Activated CD8-positive, alpha-beta T cell treated with anti-CD3 and anti-CD28 coated beads for 36 hours (primary cell): Measurements from ENCODE around the gene SMAD4. TPM values are rescaled to one million over a fixed set of nuclear protein-coding genes. Genes with fewer than 3 reads are reported as not detected.

Source experiments
- ATAC-seq: fragments of 200-7000 bp; cut with Tn5 transposase; one replicate; pipeline ENCODE4 v1.10.0; 2021; ENCODE audit warnings: mild to moderate bottlenecking, moderate library complexity
- CTCF ChIA-PET: fragments of 350-600 bp; sonication (Branson Sonifier 250); formaldehyde crosslinking; loops from one replicate; lab custom pipeline; 2021; ENCODE audit warnings: antibody characterized with exemption; lab: Charles Lee
- POLR2A ChIA-PET: fragments of 350-600 bp; sonication (Branson Sonifier 250); formaldehyde crosslinking; loops from one replicate; lab custom pipeline; 2021; ENCODE audit warnings: antibody characterized with exemption; lab: Charles Lee
- DNase-seq: peaks from one replicate; pipeline ENCODE4 v3.0.0-alpha.2; 2020
- H3K27ac Mint-ChIP-seq: one replicate; pipeline ENCODE4 v1.8.0; 2021; ENCODE audit warnings: mild to moderate bottlenecking, mixed read lengths
- H3K27me3 Mint-ChIP-seq: one replicate; pipeline ENCODE4 v1.8.0; 2021; ENCODE audit warnings: mixed read lengths
- H3K36me3 Mint-ChIP-seq: one replicate; pipeline ENCODE4 v1.8.0; 2021; ENCODE audit warnings: low read depth, mixed read lengths
- H3K4me1 Mint-ChIP-seq: one replicate; pipeline ENCODE4 v1.8.0; 2021; ENCODE audit warnings: low read depth, mixed read lengths
- H3K4me3 Mint-ChIP-seq: one replicate; pipeline ENCODE4 v1.8.0; 2021; ENCODE audit warnings: mild to moderate bottlenecking, moderate library complexity, mixed read lengths
- H3K9me3 Mint-ChIP-seq: one replicate; pipeline ENCODE4 v1.8.0; 2021; ENCODE audit warnings: mixed read lengths
- intact Hi-C: fragments of 100-400 bp; cut with micrococcal nuclease; formaldehyde crosslinking; loops from one replicate; pipeline ENCODE4 v1.10.0; 2022
- total RNA-seq, 2 experiments: library from RNA; stranded (reverse); gene quantifications; one replicate each; pipeline ENCODE4 v1.2.3, GENCODE V29; 2021
- TF ChIP-seq, protein P1 (sequence below): fragments of 200-600 bp; IDR thresholded peaks from one replicate; pipeline ENCODE4 v1.8.0; 2022; ENCODE audit warnings: antibody characterized with exemption, mild to moderate bottlenecking

SMAD4 gene
- total RNA-seq, 2 experiments from 2014 or later: 68.1 to 71.2 TPM

DNA sequence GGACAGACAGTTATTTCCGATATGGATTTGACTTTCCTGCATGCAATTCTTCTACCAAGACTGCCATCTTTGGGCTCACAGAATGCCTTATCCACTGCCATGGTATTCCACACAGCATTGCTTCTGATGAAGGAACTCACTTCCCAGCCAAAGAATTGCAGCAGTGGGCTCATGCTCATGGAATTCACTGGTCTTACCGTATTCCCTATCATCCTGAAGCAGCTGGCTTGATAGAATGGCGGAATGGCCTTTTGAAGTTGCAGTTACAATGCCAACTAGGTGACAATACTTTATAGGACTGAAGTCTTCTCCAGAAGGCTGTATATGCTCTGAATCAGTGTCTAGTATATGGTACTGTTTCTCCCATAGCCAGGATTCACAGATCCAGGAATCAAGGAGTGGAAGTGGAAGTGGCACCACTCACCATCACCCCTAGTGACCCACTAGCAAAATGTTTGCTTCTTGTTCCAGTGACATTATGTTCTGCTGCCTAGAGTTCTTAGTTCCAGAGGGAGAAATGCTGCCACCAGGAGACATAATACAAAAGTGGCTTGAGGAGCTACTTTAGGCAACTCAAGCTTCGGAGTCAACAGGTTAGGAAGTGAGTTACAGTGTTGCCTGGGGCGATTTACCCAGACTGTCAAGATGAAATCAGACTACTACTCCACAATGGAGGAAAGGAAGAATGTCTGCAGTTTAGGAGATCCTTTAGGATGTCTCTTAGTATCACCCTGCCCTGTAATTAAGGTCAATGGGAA lies 23.8 kb upstream of the SMAD4 start:
- Mint-ChIP-seq H3K4me3 (no peak overlapping the region), H3K27me3 (no peaks in the 10 kb centered on the region), H3K36me3 (peaks cover 8% of the 10 kb centered on the region), H3K4me1 (no peaks in the 10 kb centered on the region), H3K9me3 (peaks cover 11% of the 10 kb centered on the region), H3K27ac (no peak overlapping the region)
- intact Hi-C loops: no loop called here
- DNase-seq (no peak), ATAC-seq (no peak)
- POLR2A ChIA-PET: no interaction called here
- TF ChIP-seq, protein P1, sequence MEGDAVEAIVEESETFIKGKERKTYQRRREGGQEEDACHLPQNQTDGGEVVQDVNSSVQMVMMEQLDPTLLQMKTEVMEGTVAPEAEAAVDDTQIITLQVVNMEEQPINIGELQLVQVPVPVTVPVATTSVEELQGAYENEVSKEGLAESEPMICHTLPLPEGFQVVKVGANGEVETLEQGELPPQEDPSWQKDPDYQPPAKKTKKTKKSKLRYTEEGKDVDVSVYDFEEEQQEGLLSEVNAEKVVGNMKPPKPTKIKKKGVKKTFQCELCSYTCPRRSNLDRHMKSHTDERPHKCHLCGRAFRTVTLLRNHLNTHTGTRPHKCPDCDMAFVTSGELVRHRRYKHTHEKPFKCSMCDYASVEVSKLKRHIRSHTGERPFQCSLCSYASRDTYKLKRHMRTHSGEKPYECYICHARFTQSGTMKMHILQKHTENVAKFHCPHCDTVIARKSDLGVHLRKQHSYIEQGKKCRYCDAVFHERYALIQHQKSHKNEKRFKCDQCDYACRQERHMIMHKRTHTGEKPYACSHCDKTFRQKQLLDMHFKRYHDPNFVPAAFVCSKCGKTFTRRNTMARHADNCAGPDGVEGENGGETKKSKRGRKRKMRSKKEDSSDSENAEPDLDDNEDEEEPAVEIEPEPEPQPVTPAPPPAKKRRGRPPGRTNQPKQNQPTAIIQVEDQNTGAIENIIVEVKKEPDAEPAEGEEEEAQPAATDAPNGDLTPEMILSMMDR: no peak
- CTCF ChIA-PET: interaction anchor here (0.7 to 1.3 kb wide), 3 partner anchors 9 to 186 kb away, joined by 3 to 4 read pairs (median 3); no protein-coding TSS in a partner anchor

DNA sequence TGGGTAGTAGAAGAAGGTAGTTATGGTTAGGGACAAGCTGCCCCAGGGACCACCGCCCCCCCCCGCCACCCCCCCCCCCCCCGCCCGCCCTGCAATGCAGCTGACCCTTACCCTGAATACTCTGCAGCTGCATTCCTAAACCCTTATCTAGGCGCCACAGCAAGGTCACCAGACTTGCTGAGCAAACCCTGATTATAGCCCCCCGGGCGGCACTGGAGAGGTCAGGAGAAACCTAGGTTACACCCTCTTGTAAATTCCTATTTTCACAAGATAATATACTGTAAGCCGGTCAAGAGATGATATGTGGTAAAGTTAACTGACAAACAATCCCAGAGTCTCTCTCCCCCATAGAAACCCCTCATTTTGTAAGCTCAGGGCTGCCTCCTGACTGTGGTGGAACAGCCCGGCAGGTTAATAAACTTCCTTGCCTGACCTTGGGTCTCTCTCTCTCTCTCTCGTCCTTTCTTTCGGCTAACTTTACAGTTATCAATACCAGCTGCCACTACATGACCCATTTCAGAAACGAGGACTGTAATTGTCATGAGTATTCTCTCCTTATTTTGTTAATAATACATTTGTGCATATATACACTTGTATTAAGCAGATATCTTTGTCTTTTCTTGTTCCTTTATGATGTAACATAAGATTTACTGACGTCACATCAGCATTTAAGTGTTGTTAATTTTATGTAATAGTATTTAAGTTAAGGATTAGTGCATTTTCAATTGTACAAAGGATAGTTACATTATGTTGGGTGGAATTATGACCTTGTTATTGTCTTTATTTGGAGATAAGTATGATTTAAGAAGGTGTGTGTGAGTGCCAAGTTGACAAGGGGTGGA lies 22.8 kb upstream of the SMAD4 start:
- POLR2A ChIA-PET: no interaction called here
- no peak for DNase-seq
- TF ChIP-seq, protein P1: no peak
- CTCF ChIA-PET: interaction anchor here (0.9 to 1.3 kb wide), 2 partner anchors 10 to 187 kb away, joined by 3 to 4 read pairs; no protein-coding TSS in a partner anchor
- Mint-ChIP-seq H3K4me1 (no peaks in the 10 kb centered on the region), H3K4me3 (no peak overlapping the region), H3K27ac (no peak overlapping the region), H3K27me3 (no peaks in the 10 kb centered on the region), H3K36me3 (peaks cover 1% of the 10 kb centered on the region), H3K9me3 (peaks cover 4% of the 10 kb centered on the region)
- intact Hi-C loops: no loop called here
- ATAC-seq: no peak

DNA sequence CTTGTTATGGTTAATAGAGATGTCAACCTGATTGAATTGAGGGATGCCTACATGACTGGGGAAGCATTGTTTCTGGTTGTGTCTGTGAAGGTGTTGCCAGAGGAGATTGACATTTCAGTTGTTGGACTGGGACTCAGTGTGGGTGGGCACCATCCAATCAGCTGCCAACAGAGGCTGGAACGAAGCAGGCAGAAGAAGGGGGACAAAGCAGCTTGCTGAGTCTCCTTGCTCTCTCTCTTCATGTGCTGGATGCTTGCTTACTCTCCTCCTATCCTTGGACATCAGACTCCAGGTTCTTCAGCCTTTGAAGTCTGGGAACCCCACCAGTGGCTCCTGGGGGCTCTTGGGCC lies 22.2 kb upstream of the SMAD4 start:
- CTCF ChIA-PET: no interaction called here
- DNase-seq (no peak), ATAC-seq (no peak)
- Mint-ChIP-seq H3K4me1 (no peaks in the 10 kb centered on the region), H3K9me3 (peaks cover 3% of the 10 kb centered on the region), H3K36me3 (no peaks in the 10 kb centered on the region), H3K27me3 (no peaks in the 10 kb centered on the region), H3K4me3 (no peak overlapping the region), H3K27ac (no peak overlapping the region)
- intact Hi-C loops: no loop called here
- POLR2A ChIA-PET: no interaction called here
- TF ChIP-seq, protein P1: no peak

DNA sequence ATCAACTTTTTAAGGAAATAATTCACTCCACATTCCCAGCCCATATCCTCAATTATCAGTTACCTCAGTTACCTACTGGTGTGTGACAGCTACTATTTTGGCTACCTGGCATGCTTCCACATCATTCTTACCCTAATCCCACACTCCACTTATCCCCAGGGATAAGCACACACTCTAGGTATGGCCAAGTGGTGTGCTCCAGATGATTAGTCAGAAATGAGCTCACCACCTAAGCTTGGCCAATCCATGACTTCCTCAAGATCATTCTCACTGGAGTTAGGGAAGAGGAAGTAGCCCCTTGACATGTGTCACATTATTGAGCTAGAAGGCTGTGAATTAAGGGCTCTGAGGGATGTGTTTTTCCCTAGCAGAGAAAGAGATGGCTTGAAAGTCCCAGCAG lies 20.9 kb upstream of the SMAD4 start:
- Mint-ChIP-seq H3K36me3 (no peaks in the 10 kb centered on the region), H3K9me3 (no peaks in the 10 kb centered on the region), H3K27me3 (no peaks in the 10 kb centered on the region), H3K4me3 (no peak overlapping the region), H3K27ac (no peak overlapping the region), H3K4me1 (no peaks in the 10 kb centered on the region)
- DNase-seq: no peak
- ATAC-seq: no peak
- POLR2A ChIA-PET: no interaction called here
- CTCF ChIA-PET: no interaction called here
- intact Hi-C loops: no loop called here
- TF ChIP-seq, protein P1: no peak

DNA sequence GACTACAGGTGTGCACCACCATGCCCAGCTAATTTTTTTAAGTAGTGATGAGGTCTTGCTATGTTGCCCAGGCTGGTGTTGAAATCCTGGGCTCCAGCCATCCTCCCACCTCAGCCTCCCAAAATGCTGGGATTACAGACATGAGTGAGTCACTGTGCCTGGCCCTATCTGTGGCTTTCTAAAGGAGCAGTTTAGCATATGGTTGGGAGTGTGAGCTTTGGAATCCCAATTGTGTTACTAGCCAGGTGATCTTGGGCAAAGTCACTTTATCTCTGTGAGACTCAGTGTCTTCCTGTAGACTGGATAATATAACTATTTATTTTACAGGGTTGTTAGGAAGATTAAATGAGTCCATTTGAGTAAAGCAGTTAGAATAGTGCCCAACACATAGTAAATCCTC lies 19.8 kb upstream of the SMAD4 start:
- ChIA-PET POLR2A (no interaction called here), CTCF (no interaction called here)
- H3K36me3 Mint-ChIP-seq: no peaks in the 10 kb centered on the region
- no peak overlapping the region for H3K27ac Mint-ChIP-seq
- H3K4me1 Mint-ChIP-seq: no peaks in the 10 kb centered on the region
- no peaks in the 10 kb centered on the region for H3K9me3 Mint-ChIP-seq
- intact Hi-C loops: no loop called here
- H3K27me3 Mint-ChIP-seq: no peaks in the 10 kb centered on the region
- DNase-seq: no peak
- ATAC-seq: no peak
- H3K4me3 Mint-ChIP-seq: no peak overlapping the region
- TF ChIP-seq, protein P1: no peak
